GM19035 (cell line): ENCODE measurements around the gene LGALSL.
A peak's percentile ranks its signal among the peaks of the same experiment; 100 is the strongest.

Experiments
- ATAC-seq: cut with Tn5 transposase; IDR thresholded peaks from one replicate; pipeline ENCODE4 v1.9.1; 2021; ENCODE audit not compliant: unreplicated experiment

The LGALSL gene

DNA sequence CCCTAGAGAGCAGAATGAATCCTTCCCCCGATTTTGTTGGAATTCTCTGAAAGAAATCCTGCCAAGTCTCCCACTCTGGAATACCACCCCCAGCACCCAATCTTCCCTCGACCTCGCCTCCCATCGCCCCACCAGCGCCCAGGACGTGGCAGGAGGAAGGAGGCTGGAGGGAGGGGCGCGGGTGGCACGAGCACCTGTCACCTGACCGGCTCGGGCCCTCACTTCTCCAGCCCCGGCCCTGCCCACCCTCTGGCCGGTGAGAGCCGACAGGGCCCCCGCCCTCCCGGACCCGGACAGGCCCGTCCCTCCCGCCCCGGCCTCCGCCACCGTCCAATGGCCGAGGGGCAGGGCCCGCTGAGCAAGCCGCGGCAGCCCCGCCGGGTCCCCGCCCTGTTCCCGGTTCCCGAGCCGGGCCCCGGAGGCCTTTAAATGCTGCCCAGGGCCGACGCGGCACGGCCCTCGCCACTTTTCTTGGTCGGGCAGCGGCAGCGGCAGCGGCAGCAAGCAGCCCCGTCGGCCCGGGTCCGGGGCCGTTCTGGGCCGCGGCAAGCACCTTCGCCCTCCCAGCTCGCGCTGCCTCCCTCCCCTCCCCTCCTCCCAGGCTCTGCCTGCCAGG lies at the start of gene LGALSL:
LGALSL (plus strand) TSS at position 393 of the 616 bp plus-strand sequence. CDS start 384 bp downstream, outside the sequence.
- peak; percentile 68 for ATAC-seq

DNA sequence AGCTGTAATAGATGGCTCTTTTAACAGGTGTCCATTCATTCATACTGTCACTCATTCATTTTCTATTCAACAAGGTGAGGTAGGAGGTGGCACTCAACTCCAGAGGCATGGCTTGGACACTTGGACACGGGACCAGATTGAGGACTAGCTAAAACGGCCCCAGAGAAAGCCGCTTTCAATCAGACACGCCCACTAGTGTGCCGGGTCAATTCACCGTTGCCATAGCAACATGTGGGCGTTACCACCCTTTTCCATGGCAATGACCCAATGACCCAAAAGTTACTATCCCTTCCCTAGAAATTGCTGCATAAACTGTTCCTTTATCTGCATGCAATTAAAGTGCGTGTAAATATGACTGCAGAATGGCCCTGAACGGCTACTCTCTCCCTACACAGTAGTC lies 49.2 kb upstream of the LGALSL start:
- ATAC-seq = no peak

DNA sequence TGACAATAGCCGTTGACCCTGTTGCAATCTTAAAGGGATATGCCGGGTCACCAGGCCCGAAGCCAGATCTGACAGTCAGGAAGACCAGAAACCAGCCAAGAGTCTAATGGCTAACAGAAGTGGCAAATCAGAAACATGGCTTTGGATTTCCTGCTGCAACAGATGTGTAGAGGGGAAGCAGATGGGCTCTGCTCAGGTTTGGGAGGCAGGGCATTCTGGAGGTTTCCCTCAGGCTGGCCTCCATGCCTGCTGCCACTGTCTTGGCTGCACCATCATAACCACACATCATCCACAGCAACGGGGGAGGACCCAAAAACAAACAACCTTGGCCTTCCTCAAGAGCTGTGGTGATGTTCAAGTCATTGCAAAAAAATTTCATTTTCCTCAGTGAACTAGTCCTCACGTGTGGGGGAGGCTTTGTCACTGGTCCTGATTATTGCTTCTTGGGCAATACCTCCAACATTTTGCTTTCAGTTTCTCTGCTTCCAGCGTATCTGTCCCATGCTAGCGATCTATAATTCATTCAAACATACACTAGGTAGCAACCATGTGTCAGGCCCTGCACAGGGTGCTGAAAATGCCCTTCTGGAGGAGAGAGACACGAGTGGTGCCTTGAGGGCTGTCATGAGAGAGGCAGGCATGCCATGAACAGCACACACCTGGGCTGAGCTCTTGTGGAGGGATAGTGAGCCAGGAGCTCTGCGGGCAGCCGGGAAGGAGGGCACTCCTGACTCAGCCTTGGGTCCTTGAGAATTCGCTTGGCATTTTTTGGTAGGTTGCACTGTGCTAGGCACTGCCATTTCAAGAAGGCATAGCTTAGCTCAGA lies 48.2 kb upstream of the LGALSL start:
- ATAC-seq = no peak

DNA sequence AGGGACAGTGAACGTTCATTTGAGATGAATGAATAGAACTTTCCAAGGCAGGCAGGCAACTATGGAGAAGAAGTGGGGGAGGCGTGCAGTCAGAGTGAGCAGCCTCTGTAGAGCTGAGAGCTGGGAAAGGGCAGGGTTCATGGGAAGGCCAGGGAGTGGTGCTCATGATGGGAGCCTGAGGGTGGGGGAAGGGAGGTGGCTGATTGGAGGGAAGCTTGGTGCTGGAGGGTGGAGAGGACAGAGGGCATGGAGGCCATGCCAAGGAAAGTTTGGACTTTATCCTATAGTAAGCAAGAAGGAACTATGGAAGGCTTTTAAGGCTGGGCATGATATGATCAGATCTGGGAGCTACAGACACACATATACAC lies 47.6 kb upstream of the LGALSL start:
- no peak for ATAC-seq

DNA sequence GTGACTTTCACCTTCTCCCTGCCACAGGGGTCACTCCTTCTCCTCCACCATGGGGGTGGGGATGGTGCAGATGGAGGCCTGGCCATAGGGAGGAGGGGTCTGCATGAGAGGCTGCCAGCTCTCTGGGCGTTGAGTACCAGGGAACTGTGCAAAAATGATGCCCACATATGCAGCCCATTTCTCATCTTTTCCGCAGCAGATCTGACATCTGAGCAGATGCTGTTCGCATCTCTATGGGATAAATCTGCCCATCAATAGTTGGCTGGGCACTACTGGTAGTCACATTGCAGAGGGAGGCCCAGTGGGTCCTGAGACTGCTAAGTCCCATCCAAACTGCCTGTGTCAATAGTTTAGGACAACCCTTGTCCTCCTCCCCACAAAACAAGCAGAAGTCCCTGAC lies 45.9 kb upstream of the LGALSL start:
- no peak for ATAC-seq

DNA sequence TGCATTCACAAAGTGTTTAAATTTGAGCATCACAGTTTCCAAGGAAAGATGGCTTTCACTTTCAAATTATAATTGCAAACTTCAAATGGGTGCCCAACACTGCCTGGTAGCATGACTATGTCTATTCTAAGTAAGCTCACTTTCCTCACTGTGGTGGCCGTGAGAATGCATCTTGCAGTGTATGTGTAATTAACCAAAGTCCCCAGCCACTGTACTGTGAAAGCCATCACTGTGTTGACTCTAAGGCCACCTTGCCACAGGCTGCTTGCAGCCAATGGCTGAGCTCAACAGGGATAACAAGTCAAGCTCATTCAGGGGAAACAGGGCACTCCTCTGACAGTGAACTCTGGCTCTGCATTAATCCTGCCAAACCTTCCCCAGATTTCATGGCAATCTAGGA lies 43.3 kb upstream of the LGALSL start:
- no peak for ATAC-seq

DNA sequence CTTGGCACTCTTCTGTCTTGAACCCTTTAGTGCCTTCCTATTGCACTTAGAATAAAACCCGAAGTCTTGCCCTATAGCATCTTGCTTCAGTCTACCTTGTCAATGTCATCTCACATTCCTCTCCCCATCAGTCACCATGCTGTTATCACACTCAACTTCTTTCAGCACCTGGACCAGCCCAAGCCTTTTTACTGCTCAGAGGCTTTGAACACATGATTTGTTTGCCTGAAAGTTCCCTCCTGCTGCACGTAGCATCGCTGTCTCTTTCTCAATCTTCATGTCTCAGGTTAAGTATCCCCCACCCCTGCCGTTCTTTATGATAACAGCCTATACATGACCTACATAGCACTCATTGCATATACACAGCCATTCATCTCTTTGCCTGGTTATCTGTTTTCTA lies 41.3 kb upstream of the LGALSL start:
- ATAC-seq = no peak

DNA sequence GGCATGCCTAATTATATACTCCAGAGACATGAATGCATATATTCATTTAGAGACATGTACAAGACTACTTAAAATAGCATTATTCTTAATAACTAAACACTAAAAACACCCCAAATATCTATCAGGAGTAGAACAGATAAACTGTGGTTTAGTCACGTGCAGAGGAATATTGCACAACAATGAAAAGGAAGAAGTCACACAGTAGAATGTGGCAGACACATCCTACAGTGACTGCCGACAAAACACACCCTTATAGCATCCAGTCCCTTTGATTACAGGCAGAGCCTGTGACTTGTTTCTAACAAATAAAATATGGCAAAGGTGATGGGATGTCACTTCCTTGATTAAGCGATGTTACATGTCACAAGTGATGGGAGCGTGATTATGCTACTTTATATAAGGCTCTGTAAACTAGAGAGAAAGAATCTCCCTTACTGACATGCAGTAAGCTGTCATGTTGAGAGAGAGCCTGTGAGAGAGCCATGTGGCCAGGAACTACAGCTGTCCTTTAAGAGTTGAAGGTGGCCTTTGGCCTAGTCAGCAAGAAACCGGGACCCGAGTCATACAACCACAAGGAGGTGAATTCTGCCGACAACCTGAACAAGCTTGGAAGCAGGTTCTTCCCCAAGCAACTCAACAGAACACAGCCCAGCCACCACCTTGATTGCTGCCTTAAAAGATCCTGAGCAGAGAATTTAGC lies 39.1 kb upstream of the LGALSL start:
- ATAC-seq = no peak

DNA sequence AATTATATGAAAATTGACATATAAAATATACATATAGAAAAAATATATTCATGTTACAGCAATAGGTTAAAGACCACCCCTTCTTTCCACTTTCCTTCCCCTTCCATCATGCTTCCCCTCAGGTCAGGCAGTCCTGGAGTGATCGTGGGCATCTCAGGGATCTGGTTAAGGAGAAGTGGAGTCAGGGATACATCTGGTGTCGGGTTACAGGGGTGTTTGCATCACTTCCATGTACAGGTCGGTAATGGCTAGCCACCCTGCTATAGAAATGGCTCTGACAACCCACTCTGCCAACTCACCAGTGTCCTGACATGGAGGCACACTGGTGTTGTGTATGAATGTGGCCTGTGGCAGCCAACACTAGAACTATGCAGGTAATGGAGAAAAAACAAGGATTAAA lies 36.3 kb upstream of the LGALSL start:
- no peak for ATAC-seq

DNA sequence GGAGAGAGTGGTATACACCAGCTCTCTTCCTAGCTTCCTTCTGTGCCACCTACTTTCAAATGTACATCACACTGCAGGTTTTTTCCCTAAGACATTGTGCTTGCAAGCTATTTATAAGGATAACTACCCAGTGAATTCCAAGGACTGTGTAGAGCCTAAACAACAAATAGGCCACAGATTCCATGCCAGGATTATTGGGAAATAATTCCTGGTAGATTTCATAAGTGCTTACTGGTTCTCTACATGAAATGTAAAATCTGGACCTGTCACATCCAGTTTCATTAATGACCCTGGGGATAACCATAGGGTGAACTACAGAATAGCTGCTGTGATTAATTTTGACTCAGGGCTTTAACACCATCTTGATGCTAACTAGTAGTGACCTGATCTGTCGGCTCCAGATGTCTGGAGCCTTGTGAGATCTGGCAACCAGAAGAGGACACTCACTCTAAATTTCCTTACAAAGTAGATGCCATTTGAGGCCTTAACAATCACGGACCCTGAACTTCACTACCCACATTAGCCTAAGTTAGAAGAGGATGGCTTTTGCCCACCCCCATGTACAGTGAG lies 34.3 kb upstream of the LGALSL start:
- no peak for ATAC-seq

DNA sequence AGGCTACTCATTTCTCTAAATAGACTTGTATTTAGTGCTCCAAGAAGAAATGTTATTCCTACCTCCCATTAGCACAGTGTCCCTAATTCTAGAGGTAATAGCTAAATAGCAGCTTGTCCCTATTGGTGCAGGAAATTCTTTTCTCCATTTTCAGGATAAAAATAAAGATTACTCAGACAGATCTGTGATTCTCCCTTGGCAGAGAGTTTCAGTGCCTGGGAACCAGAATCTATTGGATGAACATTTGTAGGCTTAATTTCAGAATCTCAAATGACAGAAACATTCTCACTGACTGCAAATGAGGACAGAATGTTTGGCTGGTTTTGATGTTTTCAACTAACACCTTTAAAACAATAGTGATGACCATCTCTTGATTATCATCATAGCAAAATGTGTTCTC lies 33.3 kb upstream of the LGALSL start:
- no peak for ATAC-seq

DNA sequence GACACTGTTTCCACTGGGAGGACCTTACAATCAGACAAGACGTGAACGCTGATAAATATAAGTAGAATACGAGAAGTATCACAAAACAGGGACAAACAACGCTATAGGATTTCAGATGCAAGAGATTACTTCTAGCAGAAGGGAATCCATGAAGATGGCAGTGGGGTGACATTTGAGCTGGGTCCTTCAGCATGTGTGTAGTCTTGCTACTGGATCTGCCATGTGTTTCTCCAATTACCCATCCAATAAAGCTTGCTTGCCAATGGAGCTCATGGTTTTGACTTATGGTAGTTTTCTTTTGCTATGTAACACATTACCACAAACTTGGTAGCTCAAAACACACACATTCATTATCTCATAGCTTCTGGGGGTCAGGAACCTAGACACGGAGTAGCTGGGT lies 32.8 kb upstream of the LGALSL start:
- ATAC-seq = no peak

DNA sequence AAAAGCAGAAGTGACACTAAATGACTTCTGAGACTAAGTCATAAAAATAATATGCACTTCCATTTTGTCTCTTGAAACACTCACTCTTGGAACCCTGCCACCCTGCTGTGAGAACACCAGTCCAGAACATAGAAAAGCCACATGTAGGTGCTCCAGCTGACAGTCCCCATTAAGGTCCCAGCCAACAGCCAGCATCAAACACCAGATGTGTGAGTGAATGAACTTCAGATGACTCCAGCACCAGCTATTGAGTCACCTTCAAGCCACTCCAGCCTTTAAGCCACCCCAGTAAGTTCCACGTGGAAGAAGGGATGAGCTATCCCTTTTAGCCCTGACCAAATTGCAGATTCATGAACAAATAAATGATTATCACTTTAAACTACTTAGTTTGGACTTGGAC lies 31.5 kb upstream of the LGALSL start:
- ATAC-seq = no peak

DNA sequence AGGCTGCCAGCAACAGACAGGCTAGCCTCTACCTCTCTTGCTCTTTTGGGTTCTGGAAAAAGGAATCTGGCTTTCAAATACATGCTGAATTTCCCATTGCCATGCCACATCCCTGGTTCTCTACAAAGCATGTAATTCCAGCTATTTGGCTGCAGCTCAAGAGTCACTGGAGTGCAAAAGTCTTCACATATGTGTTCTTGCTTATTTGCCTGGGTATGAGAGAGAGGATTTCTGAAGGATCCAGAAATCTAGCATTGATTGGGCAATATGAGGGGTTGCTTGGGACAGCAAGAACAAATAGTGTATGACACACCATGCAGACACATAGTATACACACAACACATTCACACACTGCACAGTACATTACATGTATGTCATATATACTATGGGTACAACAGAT lies 30.7 kb upstream of the LGALSL start:
- ATAC-seq = no peak

DNA sequence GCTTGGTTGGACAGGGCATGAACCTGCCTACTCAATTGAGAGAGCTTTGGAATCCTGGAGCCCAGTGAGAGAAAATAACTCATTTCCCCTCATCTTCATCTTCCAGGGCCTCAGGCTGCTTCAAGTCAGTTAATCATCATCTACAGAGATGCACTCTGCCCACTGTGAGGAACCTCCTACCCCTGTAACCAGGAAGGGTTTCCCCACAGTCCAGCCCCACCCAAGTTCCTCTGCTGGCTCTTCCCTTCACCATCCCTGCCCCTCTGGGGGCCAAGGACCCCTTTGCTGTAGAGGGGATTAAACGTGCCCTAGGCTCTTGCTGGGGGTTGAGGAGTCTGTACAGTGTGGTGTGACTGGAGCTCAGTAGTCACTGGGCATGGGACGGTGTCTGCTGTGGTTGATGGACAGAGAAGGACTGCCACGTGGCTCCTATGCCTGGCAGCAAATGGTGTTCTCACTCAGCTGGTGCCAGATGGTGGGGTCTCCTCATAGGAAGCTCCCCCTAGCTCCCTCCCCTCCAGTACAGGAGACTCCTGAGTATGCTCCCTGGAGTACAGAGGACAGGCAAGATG lies 29.5 kb upstream of the LGALSL start:
- no peak for ATAC-seq

DNA sequence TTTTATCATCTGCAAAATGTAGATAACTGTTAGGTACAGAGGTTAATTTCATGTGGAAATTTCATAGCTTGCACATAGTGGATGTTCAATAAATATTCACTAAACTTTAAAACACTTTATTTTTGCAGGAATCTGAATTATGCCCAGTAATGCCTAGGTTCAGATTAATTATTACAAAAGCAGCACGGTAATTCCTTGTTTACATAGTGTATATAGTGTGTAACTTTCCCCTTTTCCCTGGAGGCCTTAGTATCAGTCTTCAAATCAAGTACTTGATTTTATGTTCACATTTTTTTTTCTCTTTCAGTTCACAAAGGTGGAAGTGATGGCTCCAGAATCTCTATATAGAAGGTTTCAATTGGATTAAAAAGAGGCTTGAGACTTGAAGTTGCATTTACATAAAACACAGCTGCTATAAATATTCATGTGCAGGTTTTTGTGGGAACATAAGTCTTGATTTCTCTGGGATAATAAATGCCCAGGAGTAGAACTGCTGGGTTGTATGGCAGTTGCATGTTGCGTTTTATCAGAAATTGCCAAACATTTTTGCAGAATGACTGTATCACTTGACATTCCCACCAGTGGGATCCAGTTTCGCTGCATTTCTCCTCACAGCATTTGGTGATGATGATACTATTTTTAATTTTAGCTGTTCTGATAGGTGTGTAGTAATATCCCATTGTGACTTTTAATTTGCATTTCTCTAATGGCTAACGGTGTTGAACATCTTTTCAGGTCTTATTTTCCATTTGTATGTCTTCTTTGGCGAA lies 27.6 kb upstream of the LGALSL start:
- no peak for ATAC-seq

DNA sequence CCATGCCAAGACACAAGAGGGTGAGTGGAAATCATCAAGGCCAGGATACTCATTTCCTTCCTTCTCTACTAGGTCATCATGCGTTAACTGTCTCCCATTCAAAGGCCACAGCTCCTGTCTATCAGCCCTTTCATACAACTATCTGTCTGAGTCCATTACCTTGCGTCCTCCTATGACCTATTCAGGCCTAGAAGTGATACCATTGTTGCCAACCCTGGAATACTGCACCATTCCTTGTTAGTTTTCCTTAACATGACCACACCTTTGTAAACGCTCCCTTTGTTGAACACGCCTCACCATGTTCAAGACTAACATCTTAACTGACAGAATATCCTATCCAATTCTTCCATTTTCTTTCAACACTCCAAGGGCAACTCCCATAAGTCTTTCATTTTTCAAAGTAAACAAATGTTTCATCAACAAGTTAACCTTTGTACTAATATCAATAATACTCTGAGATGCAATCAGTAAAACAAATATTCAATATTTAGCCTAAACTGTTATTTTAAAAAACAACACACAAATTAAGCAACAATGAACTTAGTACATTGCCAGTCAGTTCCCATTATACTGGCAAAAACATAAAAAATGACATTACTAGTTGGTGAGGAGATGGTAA lies 19.8 kb upstream of the LGALSL start:
- ATAC-seq = no peak

DNA sequence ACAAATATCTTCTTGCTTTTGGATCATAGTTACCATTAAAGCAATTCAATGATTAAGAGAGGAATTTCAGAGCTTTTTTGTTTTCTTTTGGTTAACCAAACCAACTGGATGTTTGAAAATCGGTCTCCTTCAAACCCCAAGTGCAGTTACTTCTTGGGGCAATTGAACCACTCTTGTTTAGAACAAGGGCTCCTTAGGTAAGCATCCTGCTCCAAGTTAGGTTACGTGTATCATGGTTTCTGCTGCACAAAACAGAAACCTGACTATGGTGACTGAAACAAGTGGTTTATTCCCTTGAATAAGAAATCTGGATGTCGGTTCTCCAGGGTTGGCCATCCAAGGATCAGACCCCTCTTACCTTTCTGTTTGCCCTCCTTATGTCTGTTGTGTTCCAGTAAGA lies 16.1 kb upstream of the LGALSL start:
- ATAC-seq = no peak

DNA sequence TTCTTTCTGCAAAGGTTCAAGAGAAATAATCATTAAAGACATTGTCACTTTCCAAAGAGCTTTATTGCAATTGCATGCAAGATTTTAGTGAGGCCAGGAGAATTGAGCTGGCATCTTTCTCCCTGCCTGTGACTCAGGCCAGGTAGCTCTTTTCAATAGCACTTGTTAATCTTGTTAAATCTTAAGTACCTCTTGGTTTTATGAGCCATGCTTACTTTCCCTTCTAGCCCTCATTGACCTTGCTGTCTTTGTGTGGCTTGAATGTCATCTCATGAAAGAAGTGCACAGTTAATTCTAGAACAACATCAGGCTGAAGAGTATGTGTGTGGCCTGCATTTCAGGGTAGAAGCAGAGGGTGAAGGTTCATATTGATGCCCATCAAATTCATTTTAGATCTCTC lies 14.8 kb upstream of the LGALSL start:
- ATAC-seq = no peak

DNA sequence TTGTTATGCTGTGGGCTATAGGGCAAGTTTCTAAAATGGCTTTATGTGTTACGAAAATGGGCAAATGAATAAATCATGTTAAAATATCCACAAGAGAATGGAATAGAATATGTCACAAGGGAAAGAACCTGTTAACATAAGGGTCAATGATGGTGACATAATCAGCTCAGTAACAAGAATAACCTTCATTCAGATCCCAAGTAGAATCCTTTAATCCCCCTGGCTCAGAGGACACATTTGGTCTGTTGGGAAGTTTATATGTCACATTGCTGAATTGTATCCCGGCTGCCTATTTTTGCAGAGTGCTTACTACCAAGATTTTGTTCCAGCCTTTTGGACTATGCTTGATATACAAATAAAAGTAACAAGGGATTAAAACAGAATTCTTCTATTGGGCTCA lies 13.1 kb upstream of the LGALSL start:
- no peak for ATAC-seq
